B cell (primary cell): ENCODE data around the gene ARAP2. TPM values are rescaled to one million over a fixed set of nuclear protein-coding genes. Genes with fewer than 3 reads are reported as not detected.

ENCODE experiments used
- ATAC-seq: fragments of 200-7000 bp; cut with Tn5 transposase; one replicate; pipeline ENCODE4 v1.10.0; 2021; ENCODE audit warnings: low read depth, mild to moderate bottlenecking, moderate number of reproducible peaks, moderate library complexity
- CTCF ChIA-PET: fragments of 350-600 bp; sonication (Branson Sonifier 250); formaldehyde crosslinking; loops from one replicate; lab custom pipeline; 2021; ENCODE audit warnings: antibody characterized with exemption, inconsistent platforms; lab: Charles Lee
- POLR2A ChIA-PET: fragments of 350-600 bp; sonication (Branson Sonifier 250); formaldehyde crosslinking; loops from one replicate; lab custom pipeline; 2021; ENCODE audit warnings: antibody characterized with exemption; lab: Charles Lee
- DNase-seq: peaks from one replicate; pipeline ENCODE4 v3.0.0; 2013
- H2AFZ ChIP-seq: 2 replicates; pipeline ENCODE4 v1.6.1; 2012; ENCODE audit warnings: mild to moderate bottlenecking, low read depth, low read length; ENCODE audit not compliant: insufficient read depth, poor library complexity, severe bottlenecking
- H3K27ac ChIP-seq, 2 donors: 1 replicate in 1 of 2; 2 replicates in 1 of 2; pipeline ENCODE4 v1.5.1; 2012 to 2013; ENCODE audit warnings: low read length in 2 of 2, mild to moderate bottlenecking in 2 of 2, moderate library complexity in 1 of 2
- H3K27me3 ChIP-seq, 4 experiments: fragments of 200-600 bp in 1 of 4; sonication (generic) in 1 of 4; replicated peaks in 1 of 4; 1 replicate in 2 of 4; 2 replicates in 2 of 4; pipeline versions ENCODE4 v1.6.1 to v1.7.0; 2013 to 2016; ENCODE audit warnings: low read length in 3 of 4, mild to moderate bottlenecking in 2 of 4, mixed read lengths in 1 of 4, moderate library complexity in 1 of 4; ENCODE audit not compliant: insufficient read depth in 4 of 4, control insufficient read depth in 3 of 4; ENCODE audit errors: control extremely low read depth in 1 of 4
- H3K36me3 ChIP-seq, 2 experiments: replicated peaks in 1 of 2; 1 replicate in 1 of 2; 2 replicates in 1 of 2; pipeline versions ENCODE4 v1.6.1 to v1.7.1; 2013; ENCODE audit warnings: low read length in 1 of 2; ENCODE audit not compliant: insufficient read depth in 2 of 2, control insufficient read depth in 1 of 2; ENCODE audit errors: control extremely low read depth in 1 of 2, extremely low read depth in 1 of 2
- H3K4me1 ChIP-seq, 2 donors: fragments of 200-600 bp in 1 of 2; sonication (generic) in 1 of 2; 1 replicate in 1 of 2; 2 replicates in 1 of 2; pipeline versions ENCODE4 v1.5.1 to v1.6.1; 2013 to 2017; ENCODE audit warnings: low read length in 2 of 2; ENCODE audit not compliant: control insufficient read depth in 2 of 2, insufficient read depth in 2 of 2
- H3K4me2 ChIP-seq: replicated peaks from 2 replicates; pipeline ENCODE3; 2012; ENCODE audit warnings: mild to moderate bottlenecking, low read depth, low read length; ENCODE audit not compliant: poor library complexity, severe bottlenecking
- H3K4me3 ChIP-seq, 5 experiments: fragments of 200-600 bp in 1 of 5; sonication (generic) in 1 of 5; 1 replicate in 3 of 5; 2 replicates in 2 of 5; pipeline versions ENCODE4 v1.5.1 to v1.7.0; 2011 to 2016; ENCODE audit warnings: low read length in 4 of 5, mild to moderate bottlenecking in 4 of 5, low read depth in 2 of 5, control low read depth in 1 of 5, moderate library complexity in 1 of 5; ENCODE audit not compliant: insufficient read depth in 1 of 5; ENCODE audit errors: control extremely low read depth in 1 of 5, extremely low read depth in 1 of 5
- H3K79me2 ChIP-seq: fragments of 200-600 bp; sonication (generic); one replicate; pipeline ENCODE4 v1.6.0; 2016; ENCODE audit warnings: low read length; ENCODE audit not compliant: control insufficient read depth, insufficient read depth
- H3K9ac ChIP-seq: fragments of 200-600 bp; sonication (generic); 2 replicates; pipeline ENCODE4 v1.6.1; 2017; ENCODE audit warnings: mild to moderate bottlenecking, low read length, moderate library complexity
- H3K9me3 ChIP-seq, 3 donors: one replicate each; pipeline versions ENCODE4 v1.6.1 to v1.7.1; 2013; ENCODE audit warnings: low read length in 2 of 3; ENCODE audit not compliant: control insufficient read depth in 2 of 3, insufficient read depth in 1 of 3; ENCODE audit errors: control extremely low read depth in 1 of 3
- H4K20me1 ChIP-seq: 2 replicates; pipeline ENCODE4 v1.6.0; 2012; ENCODE audit warnings: mild to moderate bottlenecking, low read length; ENCODE audit not compliant: insufficient read depth, control insufficient read depth, poor library complexity, severe bottlenecking
- H3K27ac Mint-ChIP-seq: one replicate; pipeline ENCODE4 v1.8.0; 2021; ENCODE audit warnings: mixed read lengths
- H3K27me3 Mint-ChIP-seq: one replicate; pipeline ENCODE4 v1.8.0; 2021; ENCODE audit warnings: mixed read lengths
- H3K4me1 Mint-ChIP-seq: one replicate; pipeline ENCODE4 v1.8.0; 2021; ENCODE audit warnings: mixed read lengths
- H3K4me3 Mint-ChIP-seq: one replicate; pipeline ENCODE4 v1.8.0; 2021; ENCODE audit warnings: mixed read lengths
- H3K9me3 Mint-ChIP-seq: one replicate; pipeline ENCODE4 v1.8.0; 2022; ENCODE audit warnings: mixed read lengths; ENCODE audit not compliant: insufficient read depth
- EZH2 ChIP-seq: IDR thresholded peaks from 2 replicates; pipeline ENCODE4 v1.6.1; 2012; ENCODE audit warnings: borderline replicate concordance, low read depth, mild to moderate bottlenecking, moderate library complexity, low read length; ENCODE audit not compliant: insufficient read depth, poor library complexity, severe bottlenecking
- WGBS: methylation state at CpG from one replicate; pipeline ENCODE4 v1.1.5; 2013; ENCODE audit warnings: missing lambda C conversion rate; ENCODE audit not compliant: insufficient coverage; 5-methylcytosine and 5-hydroxymethylcytosine counted together
- intact Hi-C: fragments of 100-400 bp; cut with micrococcal nuclease; formaldehyde crosslinking; loops from one replicate; pipeline ENCODE4 v1.10.0; 2022
- polyA plus RNA-seq: library from polyadenylated mRNA; depleted of rRNA; stranded (reverse); fragments of >200 nt; gene quantifications from 2 replicates; pipeline ENCODE4 v1.2.3, GENCODE V29; 2012
- total RNA-seq, 2 donors: library from RNA; stranded (reverse); fragments of 120-200 nt in 1 of 2; gene quantifications; 1 replicate in 1 of 2; 2 replicates in 1 of 2; pipeline versions ENCODE4 v1.2.3 to v1.2.4, GENCODE V29; 2013 to 2022
- TF ChIP-seq, protein P1 (sequence below): fragments of 200-600 bp; IDR thresholded peaks from one replicate; pipeline ENCODE4 v1.8.0; 2022; ENCODE audit warnings: antibody characterized with exemption, mild to moderate bottlenecking

Gene ARAP2
- total and polyA plus RNA-seq, 2 donors (not counting 1 experiment from before 2014, with no cell fraction given), result 13.2 to 88.0 TPM

DNA sequence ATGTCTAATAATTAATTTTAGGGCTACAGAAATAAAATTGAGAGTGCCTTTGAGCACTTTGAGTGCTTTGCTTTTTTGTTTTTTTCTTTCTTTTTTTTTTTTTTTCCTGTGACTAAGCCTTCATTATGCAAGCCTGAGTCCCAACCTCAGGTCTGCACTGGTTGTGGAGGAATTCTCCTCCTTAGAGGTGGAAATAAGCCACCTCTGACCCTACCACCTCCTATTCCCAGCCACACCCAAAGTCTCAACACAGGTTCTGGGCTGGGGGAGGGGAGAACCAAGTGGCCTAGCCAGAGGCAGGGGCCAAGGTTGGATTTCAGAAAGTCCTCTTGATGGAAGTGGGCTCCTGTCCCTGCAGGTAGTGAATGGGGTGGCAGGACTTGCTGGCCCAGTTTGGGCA, 180.2 kb downstream of the ARAP2 start:
- Mint-ChIP-seq H3K4me1 (no peaks in the 10 kb centered on the region), H3K9me3 (peaks cover 2% of the 10 kb centered on the region), H3K27ac (no peak overlapping the region), H3K4me3 (no peak overlapping the region), H3K27me3 (no peaks in the 10 kb centered on the region)
- no peak for TF ChIP-seq EZH2
- TF ChIP-seq, protein P1, sequence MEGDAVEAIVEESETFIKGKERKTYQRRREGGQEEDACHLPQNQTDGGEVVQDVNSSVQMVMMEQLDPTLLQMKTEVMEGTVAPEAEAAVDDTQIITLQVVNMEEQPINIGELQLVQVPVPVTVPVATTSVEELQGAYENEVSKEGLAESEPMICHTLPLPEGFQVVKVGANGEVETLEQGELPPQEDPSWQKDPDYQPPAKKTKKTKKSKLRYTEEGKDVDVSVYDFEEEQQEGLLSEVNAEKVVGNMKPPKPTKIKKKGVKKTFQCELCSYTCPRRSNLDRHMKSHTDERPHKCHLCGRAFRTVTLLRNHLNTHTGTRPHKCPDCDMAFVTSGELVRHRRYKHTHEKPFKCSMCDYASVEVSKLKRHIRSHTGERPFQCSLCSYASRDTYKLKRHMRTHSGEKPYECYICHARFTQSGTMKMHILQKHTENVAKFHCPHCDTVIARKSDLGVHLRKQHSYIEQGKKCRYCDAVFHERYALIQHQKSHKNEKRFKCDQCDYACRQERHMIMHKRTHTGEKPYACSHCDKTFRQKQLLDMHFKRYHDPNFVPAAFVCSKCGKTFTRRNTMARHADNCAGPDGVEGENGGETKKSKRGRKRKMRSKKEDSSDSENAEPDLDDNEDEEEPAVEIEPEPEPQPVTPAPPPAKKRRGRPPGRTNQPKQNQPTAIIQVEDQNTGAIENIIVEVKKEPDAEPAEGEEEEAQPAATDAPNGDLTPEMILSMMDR, result no peak
- ATAC-seq, result no peak
- H3K36me3 ChIP-seq, result peaks cover 0 to 14% of the 10 kb centered on the region in 2 experiments
- CTCF ChIA-PET, result no interaction called here
- H3K4me2 ChIP-seq, result no peak overlapping the region
- H3K9ac ChIP-seq, result no peak overlapping the region
- no peaks in the 10 kb centered on the region for H3K79me2 ChIP-seq
- no peaks in the 10 kb centered on the region for H3K27me3 ChIP-seq
- no peaks in the 10 kb centered on the region for H3K9me3 ChIP-seq
- H2AFZ ChIP-seq, result no peak overlapping the region
- H3K4me1 ChIP-seq, result no peaks in the 10 kb centered on the region
- DNase-seq, result no peak
- POLR2A ChIA-PET, result no interaction called here
- no peak overlapping the region for H3K4me3 ChIP-seq
- H3K27ac ChIP-seq, result no peak overlapping the region
- H4K20me1 ChIP-seq, result no peaks in the 10 kb centered on the region
- intact Hi-C loops, result no loop called here

DNA sequence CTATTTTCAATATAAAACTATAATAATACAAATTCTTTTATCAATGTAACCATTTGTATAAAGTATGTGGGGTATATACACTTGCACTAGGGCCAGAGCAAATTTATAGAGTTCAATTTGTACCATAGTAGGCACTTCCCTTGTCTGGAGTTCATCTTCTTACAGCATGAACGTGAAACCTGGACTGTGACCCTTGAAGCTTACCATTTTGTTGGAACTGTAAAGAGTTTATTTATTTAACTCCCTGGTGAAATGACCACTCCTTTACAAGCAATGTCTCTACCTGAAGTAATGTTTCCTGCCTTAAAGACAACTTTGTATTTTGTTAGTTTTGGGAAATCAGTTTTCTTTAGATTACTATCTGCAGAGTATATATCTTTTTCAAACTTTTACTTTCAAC, 188.2 kb downstream of the ARAP2 start:
- WGBS, result no CpG with 5 or more reads among the region's 1 CpG
- Histone ChIP-seq H3K36me3 (no peaks in the 10 kb centered on the region), H3K9ac (no peak overlapping the region), H3K4me3 (no peak overlapping the region), H3K27me3 (no peaks in the 10 kb centered on the region), H3K4me2 (no peak overlapping the region), H4K20me1 (no peaks in the 10 kb centered on the region), H3K9me3 (no peaks in the 10 kb centered on the region), H3K27ac (no peak overlapping the region), H3K79me2 (no peaks in the 10 kb centered on the region), H2AFZ (no peak overlapping the region), H3K4me1 (no peaks in the 10 kb centered on the region)
- ChIA-PET CTCF (no interaction called here), POLR2A (no interaction called here)
- ATAC-seq (no peak), DNase-seq (no peak)
- Mint-ChIP-seq H3K27me3 (no peaks in the 10 kb centered on the region), H3K4me3 (no peak overlapping the region), H3K4me1 (no peaks in the 10 kb centered on the region), H3K27ac (no peak overlapping the region), H3K9me3 (no peaks in the 10 kb centered on the region)
- intact Hi-C loops, result no loop called here
- no peak for TF ChIP-seq EZH2
- TF ChIP-seq, protein P1, result no peak
